Gastroesophageal sphincter (tissue), 3 donors: ENCODE results near the gene SSH2.

Source experiments
- EP300 ChIP-seq: sonication (generic); formaldehyde crosslinking; IDR thresholded peaks from one replicate; pipeline ENCODE4 v1.6.1; 2017; ENCODE audit warnings: antibody characterized with exemption, mild to moderate bottlenecking
- TF ChIP-seq, protein P1 (sequence below), 4 experiments: fragments of 200-600 bp in 2 of 4; fragments of 450-650 bp in 2 of 4; sonication (generic) in 1 of 4; IDR thresholded peaks; one replicate each; pipeline ENCODE4 v1.5.1; 2017 to 2019; ENCODE audit warnings: antibody characterized with exemption in 4 of 4, mild to moderate bottlenecking in 2 of 4, moderate library complexity in 2 of 4

- TF ChIP-seq, protein P1, sequence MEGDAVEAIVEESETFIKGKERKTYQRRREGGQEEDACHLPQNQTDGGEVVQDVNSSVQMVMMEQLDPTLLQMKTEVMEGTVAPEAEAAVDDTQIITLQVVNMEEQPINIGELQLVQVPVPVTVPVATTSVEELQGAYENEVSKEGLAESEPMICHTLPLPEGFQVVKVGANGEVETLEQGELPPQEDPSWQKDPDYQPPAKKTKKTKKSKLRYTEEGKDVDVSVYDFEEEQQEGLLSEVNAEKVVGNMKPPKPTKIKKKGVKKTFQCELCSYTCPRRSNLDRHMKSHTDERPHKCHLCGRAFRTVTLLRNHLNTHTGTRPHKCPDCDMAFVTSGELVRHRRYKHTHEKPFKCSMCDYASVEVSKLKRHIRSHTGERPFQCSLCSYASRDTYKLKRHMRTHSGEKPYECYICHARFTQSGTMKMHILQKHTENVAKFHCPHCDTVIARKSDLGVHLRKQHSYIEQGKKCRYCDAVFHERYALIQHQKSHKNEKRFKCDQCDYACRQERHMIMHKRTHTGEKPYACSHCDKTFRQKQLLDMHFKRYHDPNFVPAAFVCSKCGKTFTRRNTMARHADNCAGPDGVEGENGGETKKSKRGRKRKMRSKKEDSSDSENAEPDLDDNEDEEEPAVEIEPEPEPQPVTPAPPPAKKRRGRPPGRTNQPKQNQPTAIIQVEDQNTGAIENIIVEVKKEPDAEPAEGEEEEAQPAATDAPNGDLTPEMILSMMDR (IDR thresholded peaks at IDR 0.05): peak in 1 of 4 experiments; percentile 3
- no peak for TF ChIP-seq EP300
Measured at GRCh38 chr17:29622337-29623282, 307.4 kb downstream of the SSH2 start, which contains the start of gene CORO6.
